H9 (cell line): Measurements from ENCODE around the gene ST6GALNAC6. TPM values are rescaled to one million over a fixed set of nuclear protein-coding genes. Genes with fewer than 3 reads are reported as not detected.

ENCODE experiments used
- DNase-seq: peaks from one replicate; pipeline ENCODE4 v3.0.0-alpha.2; 2017
- H2AFZ ChIP-seq: one replicate; pipeline ENCODE4 v1.6.1; 2013; ENCODE audit warnings: mild to moderate bottlenecking, low read length, control low read depth, moderate library complexity
- H2AK5ac ChIP-seq: 2 replicates; pipeline ENCODE4 v1.6.1; 2013; ENCODE audit warnings: low read length, control low read depth, mixed read lengths; ENCODE audit not compliant: insufficient read length
- H2BK120ac ChIP-seq: one replicate; pipeline ENCODE4 v1.6.1; 2013; ENCODE audit warnings: low read depth, mild to moderate bottlenecking, low read length, control low read depth, inconsistent platforms; ENCODE audit not compliant: poor library complexity, severe bottlenecking
- H2BK12ac ChIP-seq: 2 replicates; pipeline ENCODE4 v1.6.1; 2013; ENCODE audit warnings: low read length, control low read depth, mixed read lengths, low read depth; ENCODE audit not compliant: insufficient read length
- H2BK15ac ChIP-seq: 2 replicates; pipeline ENCODE4 v1.6.1; 2013; ENCODE audit warnings: low read depth, low read length, control low read depth
- H2BK20ac ChIP-seq: one replicate; pipeline ENCODE4 v1.6.1; 2013; ENCODE audit warnings: low read depth, mild to moderate bottlenecking, low read length, control low read depth, inconsistent platforms; ENCODE audit not compliant: poor library complexity, severe bottlenecking
- H2BK5ac ChIP-seq: 2 replicates; pipeline ENCODE4 v1.6.1; 2013; ENCODE audit warnings: low read length, control low read depth, mixed read lengths; ENCODE audit not compliant: insufficient read length
- H3K14ac ChIP-seq: 2 replicates; pipeline ENCODE4 v1.6.1; 2013; ENCODE audit warnings: low read length, control low read depth; ENCODE audit not compliant: insufficient read depth
- H3K18ac ChIP-seq: 2 replicates; pipeline ENCODE4 v1.6.1; 2013; ENCODE audit warnings: low read depth, mild to moderate bottlenecking, mixed read lengths, low read length, control low read depth; ENCODE audit not compliant: insufficient read length
- H3K23ac ChIP-seq: 2 replicates; pipeline ENCODE4 v1.6.1; 2013; ENCODE audit warnings: low read length, control low read depth, mixed read lengths, low read depth; ENCODE audit not compliant: insufficient read length
- H3K23me2 ChIP-seq: 2 replicates; pipeline ENCODE4 v1.6.1; 2013; ENCODE audit warnings: low read depth, mild to moderate bottlenecking, mixed read lengths, low read length, control low read depth; ENCODE audit not compliant: insufficient read length, poor library complexity, severe bottlenecking
- H3K27ac ChIP-seq: 2 replicates; pipeline ENCODE4 v1.5.1; 2013; ENCODE audit warnings: low read length, control low read depth, mixed read lengths, low read depth; ENCODE audit not compliant: insufficient read length
- H3K27me3 ChIP-seq: 2 replicates; pipeline ENCODE4 v1.6.1; 2013; ENCODE audit warnings: low read length, control low read depth, inconsistent platforms; ENCODE audit not compliant: insufficient read depth
- H3K4ac ChIP-seq: 2 replicates; pipeline ENCODE4 v1.6.1; 2013; ENCODE audit warnings: low read depth, mild to moderate bottlenecking, control low read depth, inconsistent platforms, low read length, moderate library complexity
- H3K4me1 ChIP-seq: 2 replicates; pipeline ENCODE4 v1.6.1; 2013; ENCODE audit warnings: low read length, control low read depth, inconsistent platforms; ENCODE audit not compliant: insufficient read depth
- H3K4me2 ChIP-seq: 2 replicates; pipeline ENCODE4 v1.6.1; 2013; ENCODE audit warnings: low read length, control low read depth, mixed read lengths; ENCODE audit not compliant: insufficient read length, insufficient read depth
- H3K56ac ChIP-seq: 2 replicates; pipeline ENCODE4 v1.6.1; 2013; ENCODE audit warnings: low read depth, mild to moderate bottlenecking, mixed read lengths, low read length, control low read depth; ENCODE audit not compliant: insufficient read length
- H3K79me1 ChIP-seq: 2 replicates; pipeline ENCODE4 v1.6.1; 2013; ENCODE audit warnings: low read depth, mild to moderate bottlenecking, moderate library complexity, low read length, control low read depth, inconsistent platforms; ENCODE audit not compliant: insufficient read depth, poor library complexity, severe bottlenecking
- H3K79me2 ChIP-seq: 2 replicates; pipeline ENCODE4 v1.6.1; 2013; ENCODE audit warnings: low read length, control low read depth, inconsistent platforms; ENCODE audit not compliant: insufficient read depth
- H3K9ac ChIP-seq: 2 replicates; pipeline ENCODE4 v1.6.1; 2013; ENCODE audit warnings: low read length, control low read depth, mixed read lengths; ENCODE audit not compliant: insufficient read length; ENCODE audit errors: extremely low read depth
- H3K9me3 ChIP-seq: one replicate; pipeline ENCODE4 v1.6.1; 2013; ENCODE audit warnings: low read depth, low read length, inconsistent platforms; ENCODE audit not compliant: control insufficient read depth
- H3T11ph ChIP-seq: one replicate; pipeline ENCODE4 v1.6.1; 2013; ENCODE audit warnings: mild to moderate bottlenecking, low read length, control low read depth, inconsistent platforms
- H4K20me1 ChIP-seq: one replicate; pipeline ENCODE4 v1.6.1; 2013; ENCODE audit not compliant: control insufficient read depth, insufficient read length, insufficient read depth
- H4K5ac ChIP-seq: 2 replicates; pipeline ENCODE4 v1.6.1; 2013; ENCODE audit warnings: low read depth, mild to moderate bottlenecking, mixed read lengths, low read length, control low read depth; ENCODE audit not compliant: insufficient read length
- H4K8ac ChIP-seq: replicated peaks from 2 replicates; pipeline ENCODE4 v1.6.1; 2013; ENCODE audit warnings: low read length, control low read depth, mixed read lengths, low read depth; ENCODE audit not compliant: insufficient read length
- H4K91ac ChIP-seq: 2 replicates; pipeline ENCODE4 v1.6.1; 2013; ENCODE audit warnings: low read depth, mild to moderate bottlenecking, moderate library complexity, mixed read lengths, low read length, control low read depth; ENCODE audit not compliant: insufficient read length
- H3K27ac Mint-ChIP-seq, 3 experiments: 2 replicates in 2 of 3; 3 replicates in 1 of 3; pipeline ENCODE4 v1.8.0; 2020 to 2021; ENCODE audit warnings: mixed read lengths in 3 of 3, mild to moderate bottlenecking in 1 of 3, moderate library complexity in 1 of 3
- H3K27me3 Mint-ChIP-seq: 2 replicates; pipeline ENCODE4 v1.8.0; 2021; ENCODE audit warnings: low read depth, mild to moderate bottlenecking, moderate library complexity, mixed read lengths
- H3K36me3 Mint-ChIP-seq, 3 experiments: 2 replicates in 2 of 3; 3 replicates in 1 of 3; pipeline ENCODE4 v1.8.0; 2020 to 2021; ENCODE audit warnings: low read depth in 3 of 3, mixed read lengths in 3 of 3; ENCODE audit not compliant: insufficient read depth in 1 of 3
- H3K4me1 Mint-ChIP-seq, 2 experiments: 2 replicates each; pipeline ENCODE4 v1.8.0; 2020; ENCODE audit warnings: mixed read lengths in 2 of 2
- H3K4me3 Mint-ChIP-seq, 2 experiments: 2 replicates in 1 of 2; 3 replicates in 1 of 2; pipeline ENCODE4 v1.8.0; 2020 to 2021; ENCODE audit warnings: mild to moderate bottlenecking in 2 of 2, mixed read lengths in 2 of 2, moderate library complexity in 1 of 2
- H3K9me3 Mint-ChIP-seq, 2 experiments: 2 replicates in 1 of 2; 3 replicates in 1 of 2; pipeline ENCODE4 v1.8.0; 2020; ENCODE audit warnings: mild to moderate bottlenecking in 2 of 2, mixed read lengths in 2 of 2, moderate library complexity in 1 of 2
- WGBS: extraction: QIAGEN DNeasy Blood & Tissue Kit; methylation state at CpG from one replicate; pipeline ENCODE4 v1.1.7; 2013; ENCODE audit warnings: missing lambda C conversion rate, low lambda C conversion rate, mixed read lengths; ENCODE audit not compliant: insufficient read length; ENCODE audit errors: extremely low coverage; 5-methylcytosine and 5-hydroxymethylcytosine counted together
- total RNA-seq: library from RNA; stranded (reverse); gene quantifications from 2 replicates; pipeline ENCODE4 v1.2.1, GENCODE V29; 2021
- TF ChIP-seq, protein P1 (sequence below): fragments of 200-600 bp; sonication (generic); conservative IDR thresholded peaks from 3 replicates; pipeline ENCODE4 v1.8.0; 2021; ENCODE audit warnings: antibody characterized with exemption, mild to moderate bottlenecking

Gene ST6GALNAC6
- total RNA-seq, 1 experiment from 2014 or later = 29.8 TPM

DNA sequence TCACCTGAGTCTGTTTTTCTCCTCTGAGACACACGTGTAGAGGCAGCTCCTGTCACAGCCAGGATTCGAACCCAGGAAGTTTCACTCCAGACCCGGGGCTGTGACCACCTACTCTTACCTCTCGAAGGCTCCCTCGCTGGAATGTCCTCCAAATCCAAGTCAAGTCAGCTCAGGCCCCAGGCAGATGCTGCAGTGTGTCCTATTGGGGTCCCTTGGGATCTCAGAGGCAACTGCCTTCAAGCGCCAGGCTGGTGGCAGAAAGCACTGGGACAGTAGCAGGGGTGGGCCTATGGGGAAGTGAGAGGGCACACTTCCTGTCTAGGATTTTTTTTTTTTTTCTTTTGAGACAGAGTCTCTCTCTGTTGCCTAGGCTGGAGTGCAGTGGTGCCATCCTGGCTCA lies 18.2 kb upstream of the ST6GALNAC6 start:
- Histone ChIP-seq H2BK120ac (no peak overlapping the region), H3K79me1 (no peaks in the 10 kb centered on the region), H3T11ph (no peak overlapping the region), H3K14ac (no peak overlapping the region), H3K27ac (no peak overlapping the region), H2BK20ac (no peak overlapping the region), H3K4ac (no peak overlapping the region), H2BK15ac (no peak overlapping the region), H3K23me2 (peaks cover 5% of the 10 kb centered on the region), H3K18ac (no peak overlapping the region), H3K4me1 (peaks cover 2% of the 10 kb centered on the region; the same call in 1 of the 2 replicates), H2BK5ac (no peak overlapping the region), H4K20me1 (peaks cover 2% of the 10 kb centered on the region), H2AK5ac (no peak overlapping the region), H3K9ac (no peak overlapping the region), H2AFZ (no peak overlapping the region), H3K4me2 (no peak overlapping the region), H3K56ac (no peak overlapping the region), H3K27me3 (peaks cover 2% of the 10 kb centered on the region; the same call in 1 of the 2 replicates), H2BK12ac (no peak overlapping the region), H4K5ac (no peak overlapping the region), H4K8ac (no peak overlapping the region), H3K9me3 (no peaks in the 10 kb centered on the region), H3K23ac (no peak overlapping the region), H3K79me2 (no peaks in the 10 kb centered on the region), H4K91ac (no peak overlapping the region)
- H3K4me3 Mint-ChIP-seq = peak overlapping the region in 1 of 2 experiments; percentile 54; a peak in 1 of 5 replicates
- H3K36me3 Mint-ChIP-seq = peaks cover 0 to 9% (median 5%) of the 10 kb centered on the region in 3 experiments; a peak in 6 of 7 replicates
- no peaks in the 10 kb centered on the region; a peak in 1 of 5 replicates for H3K9me3 Mint-ChIP-seq
- no CpG with 5 or more reads among the region's 6 CpGs for WGBS
- H3K27me3 Mint-ChIP-seq = peaks cover 26% of the 10 kb centered on the region
- TF ChIP-seq, protein P1, sequence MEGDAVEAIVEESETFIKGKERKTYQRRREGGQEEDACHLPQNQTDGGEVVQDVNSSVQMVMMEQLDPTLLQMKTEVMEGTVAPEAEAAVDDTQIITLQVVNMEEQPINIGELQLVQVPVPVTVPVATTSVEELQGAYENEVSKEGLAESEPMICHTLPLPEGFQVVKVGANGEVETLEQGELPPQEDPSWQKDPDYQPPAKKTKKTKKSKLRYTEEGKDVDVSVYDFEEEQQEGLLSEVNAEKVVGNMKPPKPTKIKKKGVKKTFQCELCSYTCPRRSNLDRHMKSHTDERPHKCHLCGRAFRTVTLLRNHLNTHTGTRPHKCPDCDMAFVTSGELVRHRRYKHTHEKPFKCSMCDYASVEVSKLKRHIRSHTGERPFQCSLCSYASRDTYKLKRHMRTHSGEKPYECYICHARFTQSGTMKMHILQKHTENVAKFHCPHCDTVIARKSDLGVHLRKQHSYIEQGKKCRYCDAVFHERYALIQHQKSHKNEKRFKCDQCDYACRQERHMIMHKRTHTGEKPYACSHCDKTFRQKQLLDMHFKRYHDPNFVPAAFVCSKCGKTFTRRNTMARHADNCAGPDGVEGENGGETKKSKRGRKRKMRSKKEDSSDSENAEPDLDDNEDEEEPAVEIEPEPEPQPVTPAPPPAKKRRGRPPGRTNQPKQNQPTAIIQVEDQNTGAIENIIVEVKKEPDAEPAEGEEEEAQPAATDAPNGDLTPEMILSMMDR = no peak
- peaks cover 15 to 17% of the 10 kb centered on the region in 2 experiments for H3K4me1 Mint-ChIP-seq
- no peak overlapping the region for H3K27ac Mint-ChIP-seq
- no peak for DNase-seq
